A673 (cell line): Measurements from ENCODE around the gene GGT5.

Experiments
- CTCF ChIP-seq: fragments of 300-800, 200-600 bp; sonication (generic); conservative IDR thresholded peaks from 2 replicates; pipeline ENCODE4 v1.5.1; 2017; ENCODE audit warnings: low read depth, mild to moderate bottlenecking, antibody characterized with exemption, low read length, moderate library complexity, mixed read lengths
- EZH2 ChIP-seq: fragments of 200-600 bp; sonication (generic); IDR thresholded peaks from 2 replicates; pipeline ENCODE4 v1.6.1; 2017; ENCODE audit warnings: borderline replicate concordance, low read depth, mild to moderate bottlenecking, mixed read lengths, antibody characterized with exemption, low read length; ENCODE audit not compliant: poor library complexity, severe bottlenecking

DNA sequence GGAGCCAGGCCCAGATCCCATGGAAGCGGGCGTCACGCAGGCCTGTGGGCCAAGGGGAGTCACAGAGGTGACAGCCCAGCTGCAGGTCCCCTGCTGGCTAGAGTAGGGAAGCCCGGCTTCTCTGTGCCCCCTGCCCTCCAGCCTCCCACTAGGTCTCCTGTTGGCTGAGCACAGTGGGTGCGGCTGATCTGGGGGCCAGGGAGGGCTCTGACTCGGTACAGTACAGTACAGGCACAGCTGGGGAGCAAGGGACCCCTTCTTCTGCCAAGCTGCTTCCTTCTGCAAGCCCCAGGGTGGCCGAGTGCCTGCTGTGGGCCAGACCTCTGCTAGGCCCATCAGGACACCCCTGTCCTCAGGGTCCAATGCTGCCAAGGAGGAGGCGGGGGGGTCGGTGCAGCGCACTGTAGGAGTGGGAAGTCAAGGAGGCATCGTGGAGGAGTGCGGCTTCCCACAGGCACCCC is 53.5 kb downstream of the GGT5 start:
- no peak for TF ChIP-seq CTCF
- no peak for TF ChIP-seq EZH2
